ENCODE data around the gene MIPOL1. TPM values are rescaled to one million over a fixed set of nuclear protein-coding genes. Genes with fewer than 3 reads are reported as not detected.
"Not testable (repeated sequence)": the region's sequence is repeated elsewhere in the genome, so short reads cannot be mapped to it uniquely, and the experiment has no call there.

Gene MIPOL1
- total RNA-seq, 1 donor from 2014 or later, result 18.4 TPM

- Mint-ChIP-seq H3K9me3 (peaks cover 9% of the 10 kb centered on the region), H3K27me3 (ENCODE audit: insufficient read depth, low read depth) (no peaks in the 10 kb centered on the region), H3K4me3 (no peak overlapping the region), H3K36me3 (peaks cover 2% of the 10 kb centered on the region), H3K27ac (no peak overlapping the region), H3K4me1 (peaks cover 3% of the 10 kb centered on the region)
- no peak overlapping the region for H3K4me2 ChIP-seq
- no peak overlapping the region for H3K27ac ChIP-seq
- no peaks in the 10 kb centered on the region for H4K20me1 ChIP-seq (ENCODE audit: low read depth)
- no peaks in the 10 kb centered on the region for H3K4me1 ChIP-seq
- H3K9ac ChIP-seq, result no peak overlapping the region
- H3K9me3 ChIP-seq (ENCODE audit: low read depth), result no peaks in the 10 kb centered on the region
- no peak for DNase-seq (ENCODE audit: low spot score)
- TF ChIP-seq EZH2 (IDR thresholded peaks at IDR 0.05) (no peak), EZH2phosphoT487 (IDR thresholded peaks at IDR 0.05) (no peak)
- TF ChIP-seq, protein P1, sequence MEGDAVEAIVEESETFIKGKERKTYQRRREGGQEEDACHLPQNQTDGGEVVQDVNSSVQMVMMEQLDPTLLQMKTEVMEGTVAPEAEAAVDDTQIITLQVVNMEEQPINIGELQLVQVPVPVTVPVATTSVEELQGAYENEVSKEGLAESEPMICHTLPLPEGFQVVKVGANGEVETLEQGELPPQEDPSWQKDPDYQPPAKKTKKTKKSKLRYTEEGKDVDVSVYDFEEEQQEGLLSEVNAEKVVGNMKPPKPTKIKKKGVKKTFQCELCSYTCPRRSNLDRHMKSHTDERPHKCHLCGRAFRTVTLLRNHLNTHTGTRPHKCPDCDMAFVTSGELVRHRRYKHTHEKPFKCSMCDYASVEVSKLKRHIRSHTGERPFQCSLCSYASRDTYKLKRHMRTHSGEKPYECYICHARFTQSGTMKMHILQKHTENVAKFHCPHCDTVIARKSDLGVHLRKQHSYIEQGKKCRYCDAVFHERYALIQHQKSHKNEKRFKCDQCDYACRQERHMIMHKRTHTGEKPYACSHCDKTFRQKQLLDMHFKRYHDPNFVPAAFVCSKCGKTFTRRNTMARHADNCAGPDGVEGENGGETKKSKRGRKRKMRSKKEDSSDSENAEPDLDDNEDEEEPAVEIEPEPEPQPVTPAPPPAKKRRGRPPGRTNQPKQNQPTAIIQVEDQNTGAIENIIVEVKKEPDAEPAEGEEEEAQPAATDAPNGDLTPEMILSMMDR (IDR thresholded peaks at IDR 0.05), result no peak
- H3K4me3 ChIP-seq, result no peak overlapping the region
- no peaks in the 10 kb centered on the region for H3K36me3 ChIP-seq
- H3F3A ChIP-seq (ENCODE audit: low read depth), result no peaks in the 10 kb centered on the region
- no peak overlapping the region for H2AFZ ChIP-seq (replicated peaks)
- no peaks in the 10 kb centered on the region for H3K79me2 ChIP-seq (ENCODE audit: low read depth)
- H3K27me3 ChIP-seq, result no peaks in the 10 kb centered on the region
These were observed 128.7 kb downstream of the MIPOL1 start for GRCh38 chr14:37326434-37326833.

DNA sequence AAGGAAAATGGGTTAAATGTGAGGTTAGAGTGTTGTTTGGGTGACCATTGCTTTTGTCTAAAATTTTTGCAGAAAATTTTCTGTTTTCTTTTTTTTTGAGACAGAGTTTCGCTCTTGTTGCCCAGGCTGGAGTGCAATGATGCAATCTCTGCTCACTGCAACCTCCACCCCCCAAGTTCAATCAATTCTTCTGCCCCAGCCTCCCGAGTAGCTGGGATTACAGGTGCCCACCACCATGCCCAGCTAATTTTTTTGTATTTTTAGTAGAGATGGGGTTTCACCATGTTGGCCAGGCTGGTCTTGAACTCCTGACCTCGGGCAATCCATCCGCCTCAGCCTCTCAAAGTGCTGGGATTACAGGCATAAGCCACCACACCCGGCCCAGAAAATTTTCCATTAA is 130.2 kb downstream of the MIPOL1 start:
- not testable (repeated sequence) for H3K4me3 Mint-ChIP-seq; H3F3A ChIP-seq (ENCODE audit: low read depth); DNase-seq (ENCODE audit: low spot score); H3K36me3 ChIP-seq; H2AFZ ChIP-seq (replicated peaks); H3K9me3 Mint-ChIP-seq; H3K36me3 Mint-ChIP-seq; H3K27ac ChIP-seq; H3K4me1 ChIP-seq; H3K79me2 ChIP-seq (ENCODE audit: low read depth); H3K4me3 ChIP-seq; H3K27ac Mint-ChIP-seq; H3K9ac ChIP-seq; H3K4me1 Mint-ChIP-seq; H3K9me3 ChIP-seq (ENCODE audit: low read depth); H3K27me3 Mint-ChIP-seq (ENCODE audit: insufficient read depth, low read depth); H3K4me2 ChIP-seq; H3K27me3 ChIP-seq; H4K20me1 ChIP-seq (ENCODE audit: low read depth)

GRCh38 chr14:37328673-37329072 is 130.9 kb downstream of the MIPOL1 start:
- H3K4me3 ChIP-seq, result no peak overlapping the region
- no peaks in the 10 kb centered on the region for H3K9me3 ChIP-seq (ENCODE audit: low read depth)
- H2AFZ ChIP-seq (replicated peaks), result no peak overlapping the region
- no peaks in the 10 kb centered on the region for H3K4me1 ChIP-seq
- DNase-seq (ENCODE audit: low spot score), result no peak
- H3K27me3 ChIP-seq, result no peaks in the 10 kb centered on the region
- H3K4me2 ChIP-seq, result no peak overlapping the region
- no peak for TF ChIP-seq EZH2phosphoT487 (IDR thresholded peaks at IDR 0.05)
- TF ChIP-seq EZH2 (IDR thresholded peaks at IDR 0.05), result no peak
- TF ChIP-seq, protein P1 (IDR thresholded peaks at IDR 0.05), result no peak
- H3K4me1 Mint-ChIP-seq, result peaks cover 3% of the 10 kb centered on the region
- no peaks in the 10 kb centered on the region for H3K79me2 ChIP-seq (ENCODE audit: low read depth)
- no peak overlapping the region for H3K27ac ChIP-seq
- peaks cover 2% of the 10 kb centered on the region for H3K36me3 Mint-ChIP-seq
- no peak overlapping the region for H3K9ac ChIP-seq
- no peaks in the 10 kb centered on the region for H3K27me3 Mint-ChIP-seq (ENCODE audit: insufficient read depth, low read depth)
- H3K9me3 Mint-ChIP-seq, result peaks cover 9% of the 10 kb centered on the region
- no peak overlapping the region for H3K27ac Mint-ChIP-seq
- no peaks in the 10 kb centered on the region for H3K36me3 ChIP-seq
- H3K4me3 Mint-ChIP-seq, result no peak overlapping the region
- H3F3A ChIP-seq (ENCODE audit: low read depth), result no peaks in the 10 kb centered on the region
- H4K20me1 ChIP-seq (ENCODE audit: low read depth), result no peaks in the 10 kb centered on the region

GRCh38 chr14:37329189-37330001 is 131.7 kb downstream of the MIPOL1 start:
- Histone ChIP-seq H3K4me1 (no peaks in the 10 kb centered on the region), H3K79me2 (ENCODE audit: low read depth) (no peaks in the 10 kb centered on the region), H3K9me3 (ENCODE audit: low read depth) (no peaks in the 10 kb centered on the region), H3K27me3 (no peaks in the 10 kb centered on the region), H3K4me2 (no peak overlapping the region), H3K36me3 (no peaks in the 10 kb centered on the region), H3K27ac (no peak overlapping the region), H3K4me3 (no peak overlapping the region), H4K20me1 (ENCODE audit: low read depth) (no peaks in the 10 kb centered on the region), H2AFZ (replicated peaks) (no peak overlapping the region), H3K9ac (no peak overlapping the region), H3F3A (ENCODE audit: low read depth) (no peaks in the 10 kb centered on the region)
- Mint-ChIP-seq H3K27me3 (ENCODE audit: insufficient read depth, low read depth) (no peaks in the 10 kb centered on the region), H3K4me3 (no peak overlapping the region), H3K27ac (no peak overlapping the region), H3K4me1 (peaks cover 3% of the 10 kb centered on the region), H3K9me3 (peaks cover 9% of the 10 kb centered on the region), H3K36me3 (peaks cover 2% of the 10 kb centered on the region)
- TF ChIP-seq EZH2 (IDR thresholded peaks at IDR 0.05) (no peak), EZH2phosphoT487 (IDR thresholded peaks at IDR 0.05) (no peak)
- TF ChIP-seq, protein P1 (IDR thresholded peaks at IDR 0.05), result no peak
- no peak for DNase-seq (ENCODE audit: low spot score)
